IMR-90 (cell line): Measurements from ENCODE around the gene MRPL49. TPM values are rescaled to one million over a fixed set of nuclear protein-coding genes. Genes with fewer than 3 reads are reported as not detected.

Source experiments
- ATAC-seq: fragments of 200-7000 bp; cut with Tn5 transposase; 2 replicates; pipeline ENCODE4 v1.9.1; 2020; ENCODE audit warnings: low read depth, mild to moderate bottlenecking, moderate library complexity
- BruUV-seq: library from RNA; stranded (reverse); fragments of 400-500 nt; replicated peaks from 2 replicates; lab custom pipeline; 2021; lab: Mats Ljungman, UMichigan
- CTCF ChIA-PET: fragments of 300-600 bp; formaldehyde crosslinking; extraction: SDS; loops from one replicate; lab custom pipeline; 2021; ENCODE audit warnings: antibody characterized with exemption; lab: Yijun Ruan, JAX
- POLR2A ChIA-PET: fragments of 300-600 bp; sonication (Branson Sonifier 250); formaldehyde crosslinking; loops from one replicate; lab custom pipeline; 2022; ENCODE audit warnings: antibody characterized with exemption; ENCODE audit not compliant: unreplicated experiment; lab: Charles Lee
- DNase-seq: peaks from one replicate; pipeline ENCODE4 v3.0.0; 2013
- H2AFZ ChIP-seq: replicated peaks from 2 replicates; pipeline ENCODE3; 2013; ENCODE audit warnings: low read length, mild to moderate bottlenecking; ENCODE audit not compliant: poor library complexity
- H2AK5ac ChIP-seq: 2 replicates; pipeline ENCODE4 v1.6.1; 2013; ENCODE audit warnings: low read depth, low read length, inconsistent platforms
- H2AK9ac ChIP-seq: replicated peaks from 2 replicates; pipeline ENCODE3; 2013; ENCODE audit warnings: mild to moderate bottlenecking, low read depth, low read length, moderate library complexity; ENCODE audit not compliant: poor library complexity
- H2BK120ac ChIP-seq: 2 replicates; pipeline ENCODE4 v1.6.1; 2013; ENCODE audit warnings: low read depth, low read length, inconsistent platforms
- H2BK15ac ChIP-seq: 3 replicates; pipeline ENCODE4 v1.6.1; 2013; ENCODE audit warnings: low read depth, low read length, inconsistent platforms
- H2BK20ac ChIP-seq: 2 replicates; pipeline ENCODE4 v1.6.1; 2013; ENCODE audit warnings: low read depth, mild to moderate bottlenecking, inconsistent platforms, low read length, moderate library complexity
- H2BK5ac ChIP-seq: 2 replicates; pipeline ENCODE4 v1.6.1; 2013; ENCODE audit warnings: mild to moderate bottlenecking, low read depth, low read length, inconsistent platforms; ENCODE audit not compliant: poor library complexity, severe bottlenecking
- H3K14ac ChIP-seq: replicated peaks from 2 replicates; pipeline ENCODE4 v1.6.1; 2013; ENCODE audit warnings: low read depth, low read length, inconsistent platforms
- H3K18ac ChIP-seq: 2 replicates; pipeline ENCODE4 v1.6.1; 2013; ENCODE audit warnings: low read depth, low read length, control low read depth
- H3K23ac ChIP-seq: 2 replicates; pipeline ENCODE4 v1.6.1; 2013; ENCODE audit warnings: low read depth, low read length, inconsistent platforms
- H3K27ac ChIP-seq: 2 replicates; pipeline ENCODE4 v1.5.1; 2013; ENCODE audit warnings: mild to moderate bottlenecking, control low read depth, low read length; ENCODE audit not compliant: insufficient read depth
- H3K27me3 ChIP-seq: 2 replicates; pipeline ENCODE4 v1.6.1; 2013; ENCODE audit warnings: low read length; ENCODE audit not compliant: control insufficient read depth, insufficient read depth
- H3K36me3 ChIP-seq: 2 replicates; pipeline ENCODE4 v1.6.1; 2013; ENCODE audit warnings: low read length, mixed read lengths; ENCODE audit not compliant: control insufficient read depth, insufficient read depth
- H3K4ac ChIP-seq: 2 replicates; pipeline ENCODE4 v1.6.1; 2013; ENCODE audit warnings: low read depth, low read length, inconsistent platforms
- H3K4me1 ChIP-seq: 2 replicates; pipeline ENCODE4 v1.6.1; 2013; ENCODE audit warnings: low read length, mixed read lengths; ENCODE audit not compliant: control insufficient read depth, insufficient read depth
- H3K4me2 ChIP-seq: 2 replicates; pipeline ENCODE4 v1.6.1; 2013; ENCODE audit warnings: low read depth, mild to moderate bottlenecking, control low read depth, low read length, moderate library complexity
- H3K4me3 ChIP-seq: 2 replicates; pipeline ENCODE4 v1.5.1; 2013; ENCODE audit warnings: low read depth, mild to moderate bottlenecking, control low read depth, low read length, moderate library complexity; ENCODE audit not compliant: insufficient read depth
- H3K56ac ChIP-seq: 2 replicates; pipeline ENCODE4 v1.6.1; 2013; ENCODE audit warnings: low read length, inconsistent platforms; ENCODE audit not compliant: insufficient read depth; ENCODE audit errors: extremely low read depth
- H3K79me1 ChIP-seq, 2 experiments: 2 replicates each; pipeline ENCODE4 v1.6.1; 2013; ENCODE audit warnings: low read length in 2 of 2, inconsistent platforms in 1 of 2, low read depth in 1 of 2
- H3K9ac ChIP-seq: 2 replicates; pipeline ENCODE4 v1.6.1; 2013; ENCODE audit warnings: low read depth, low read length, control low read depth
- H3K9me1 ChIP-seq: 2 replicates; pipeline ENCODE4 v1.6.1; 2013; ENCODE audit warnings: low read length, inconsistent platforms; ENCODE audit not compliant: insufficient read depth
- H3K9me3 ChIP-seq: 2 replicates; pipeline ENCODE4 v1.6.1; 2013; ENCODE audit warnings: low read length; ENCODE audit not compliant: control insufficient read depth, insufficient read depth
- H4K20me1 ChIP-seq: 2 replicates; pipeline ENCODE4 v1.6.1; 2013; ENCODE audit warnings: low read length, inconsistent platforms; ENCODE audit not compliant: insufficient read depth
- H4K5ac ChIP-seq: 2 replicates; pipeline ENCODE4 v1.6.1; 2013; ENCODE audit warnings: mild to moderate bottlenecking, low read depth, low read length, control low read depth
- H4K8ac ChIP-seq, 2 experiments: 2 replicates each; pipeline ENCODE4 v1.6.1; 2013; ENCODE audit warnings: low read depth in 2 of 2, low read length in 2 of 2, control low read depth in 1 of 2, inconsistent platforms in 1 of 2
- H4K91ac ChIP-seq: 2 replicates; pipeline ENCODE4 v1.6.1; 2013; ENCODE audit warnings: low read depth, low read length, inconsistent platforms; ENCODE audit not compliant: insufficient read depth
- MXI1 ChIP-seq: IDR thresholded peaks from 2 replicates; pipeline ENCODE4 v1.6.1; 2012; ENCODE audit warnings: low read depth, mild to moderate bottlenecking, low read length, moderate library complexity, borderline replicate concordance
- WGBS, 2 experiments: methylation state at CpG; one replicate each; pipeline versions ENCODE4 v1.1.5 to v1.1.7; 2013; ENCODE audit warnings: missing lambda C conversion rate in 2 of 2; ENCODE audit not compliant: insufficient read length in 1 of 2; ENCODE audit errors: extremely low coverage in 2 of 2; 5-methylcytosine and 5-hydroxymethylcytosine counted together
- dilution Hi-C: fragments of 300-500 bp; cut with HindIII; formaldehyde crosslinking; loops from one replicate; pipeline ENCODE4 v1.14.3; 2018; ENCODE audit warnings: low sequenced_read_pairs; ENCODE audit not compliant: unreplicated experiment
- in situ Hi-C: fragments of 300-500 bp; cut with MboI; formaldehyde crosslinking; loops from 3 replicates; pipeline ENCODE4 v1.14.3; 2019; ENCODE audit warnings: low sequenced_read_pairs, inconsistent platforms, mixed read lengths
- intact Hi-C: fragments of 100-400 bp; cut with micrococcal nuclease; formaldehyde crosslinking; loops from 2 replicates; pipeline ENCODE4 v1.10.0; 2022
- polyA plus RNA-seq, 3 experiments: library from polyadenylated mRNA; depleted of rRNA; stranded (reverse); fragments of >200 nt; gene quantifications; 2 replicates each; pipeline ENCODE4 v1.2.3, GENCODE V29; 2012; ENCODE audit warnings: low replicate concordance in 1 of 3
- total RNA-seq: library from RNA; depleted of rRNA; stranded (reverse); fragments of >200 nt; gene quantifications from 2 replicates; pipeline ENCODE4 v1.2.3, GENCODE V29; 2012
- TF ChIP-seq, protein P1 (sequence below): conservative IDR thresholded peaks from 2 replicates; pipeline ENCODE4 v1.5.1; 2012; ENCODE audit warnings: mild to moderate bottlenecking, low read depth, low read length, improper control_type of control experiment

MRPL49 gene
- total and polyA plus RNA-seq, 2 of the 4 experiments (the other 2 are of a cell fraction), result 55.2 to 56.8 TPM

DNA sequence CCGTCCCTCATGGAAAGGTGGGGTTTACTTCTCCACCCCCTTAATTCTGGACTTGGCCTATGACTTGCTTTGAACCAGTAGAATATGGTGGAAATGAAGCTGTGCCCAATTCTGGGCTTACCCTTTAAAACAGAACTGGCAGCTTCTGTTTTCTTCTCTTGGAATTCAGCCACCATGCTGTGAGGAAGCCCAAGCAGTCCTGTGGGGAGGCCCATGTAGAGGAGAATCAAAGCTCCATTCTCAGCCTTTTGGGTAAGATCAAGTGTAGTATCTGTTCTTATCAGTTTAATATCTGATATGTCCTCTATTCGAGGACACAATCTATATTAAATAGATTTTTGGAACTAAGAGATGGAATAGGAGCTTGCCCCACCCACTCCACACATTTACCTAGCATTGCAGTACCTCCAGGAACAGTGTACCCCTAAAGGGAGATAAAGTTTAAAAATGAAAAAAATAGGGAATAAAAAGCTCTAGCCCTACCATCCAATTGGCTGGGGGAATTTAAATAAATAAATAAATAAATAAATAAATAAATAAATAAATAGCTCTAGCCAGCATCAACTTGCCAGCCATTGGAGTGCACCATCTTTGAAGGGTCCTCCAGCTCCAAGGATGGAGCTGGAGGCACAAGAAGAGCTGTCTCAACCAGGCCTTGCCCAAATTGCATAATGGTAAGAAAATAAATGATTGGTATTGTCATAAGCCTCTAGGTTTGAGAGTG is 25.4 kb downstream of the MRPL49 start:
- no peak overlapping the region for H2AK5ac ChIP-seq
- H2AK9ac ChIP-seq, result no peak overlapping the region
- H3K23ac ChIP-seq, result no peak overlapping the region
- dilution Hi-C loops (no loop called here), in situ Hi-C loops (no loop called here), intact Hi-C loops (no loop called here)
- no peak overlapping the region for H4K8ac ChIP-seq
- H3K79me1 ChIP-seq, result no peaks in the 10 kb centered on the region
- no peak overlapping the region for H3K18ac ChIP-seq
- H3K4ac ChIP-seq, result no peak overlapping the region
- no peak for DNase-seq
- BruUV-seq, result no TSS peak
- no peak overlapping the region for H4K91ac ChIP-seq
- H3K56ac ChIP-seq, result no peak overlapping the region
- H2AFZ ChIP-seq, result no peak overlapping the region
- H3K4me3 ChIP-seq, result no peak overlapping the region
- POLR2A ChIA-PET, result interaction anchor here (0.6 kb wide), 1 partner anchor 180 kb away, joined by 5 read pairs; no protein-coding TSS in a partner anchor
- no peak overlapping the region for H3K4me2 ChIP-seq
- H2BK120ac ChIP-seq, result no peak overlapping the region
- H3K9ac ChIP-seq, result no peak overlapping the region
- peaks cover 2% of the 10 kb centered on the region for H3K4me1 ChIP-seq
- H4K20me1 ChIP-seq, result no peaks in the 10 kb centered on the region
- peaks cover 3% of the 10 kb centered on the region; the same call in 1 of the 2 replicates for H3K9me3 ChIP-seq
- CTCF ChIA-PET, result no interaction called here
- ATAC-seq, result no peak
- TF ChIP-seq, protein P1, sequence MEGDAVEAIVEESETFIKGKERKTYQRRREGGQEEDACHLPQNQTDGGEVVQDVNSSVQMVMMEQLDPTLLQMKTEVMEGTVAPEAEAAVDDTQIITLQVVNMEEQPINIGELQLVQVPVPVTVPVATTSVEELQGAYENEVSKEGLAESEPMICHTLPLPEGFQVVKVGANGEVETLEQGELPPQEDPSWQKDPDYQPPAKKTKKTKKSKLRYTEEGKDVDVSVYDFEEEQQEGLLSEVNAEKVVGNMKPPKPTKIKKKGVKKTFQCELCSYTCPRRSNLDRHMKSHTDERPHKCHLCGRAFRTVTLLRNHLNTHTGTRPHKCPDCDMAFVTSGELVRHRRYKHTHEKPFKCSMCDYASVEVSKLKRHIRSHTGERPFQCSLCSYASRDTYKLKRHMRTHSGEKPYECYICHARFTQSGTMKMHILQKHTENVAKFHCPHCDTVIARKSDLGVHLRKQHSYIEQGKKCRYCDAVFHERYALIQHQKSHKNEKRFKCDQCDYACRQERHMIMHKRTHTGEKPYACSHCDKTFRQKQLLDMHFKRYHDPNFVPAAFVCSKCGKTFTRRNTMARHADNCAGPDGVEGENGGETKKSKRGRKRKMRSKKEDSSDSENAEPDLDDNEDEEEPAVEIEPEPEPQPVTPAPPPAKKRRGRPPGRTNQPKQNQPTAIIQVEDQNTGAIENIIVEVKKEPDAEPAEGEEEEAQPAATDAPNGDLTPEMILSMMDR, result no peak
- TF ChIP-seq MXI1, result no peak
- H2BK15ac ChIP-seq, result no peak overlapping the region
- H3K9me1 ChIP-seq, result no peaks in the 10 kb centered on the region
- H2BK5ac ChIP-seq, result no peak overlapping the region
- H3K14ac ChIP-seq, result no peak overlapping the region
- H4K5ac ChIP-seq, result no peak overlapping the region
- H3K36me3 ChIP-seq, result no peaks in the 10 kb centered on the region
- no peak overlapping the region for H2BK20ac ChIP-seq
- H3K27ac ChIP-seq, result no peak overlapping the region
- WGBS, 2 experiments, result no CpG with 5 or more reads among the region's 2 CpGs
- H3K27me3 ChIP-seq, result peaks cover 13% of the 10 kb centered on the region
